B cell (primary cell): ENCODE data around the gene CACNB2.

ENCODE experiments used
- EZH2 ChIP-seq: IDR thresholded peaks from 2 replicates; pipeline ENCODE4 v1.6.1; 2012; ENCODE audit warnings: borderline replicate concordance, low read depth, mild to moderate bottlenecking, moderate library complexity, low read length; ENCODE audit not compliant: insufficient read depth, poor library complexity, severe bottlenecking
- TF ChIP-seq, protein P1 (sequence below): fragments of 200-600 bp; IDR thresholded peaks from one replicate; pipeline ENCODE4 v1.8.0; 2022; ENCODE audit warnings: antibody characterized with exemption, mild to moderate bottlenecking

DNA sequence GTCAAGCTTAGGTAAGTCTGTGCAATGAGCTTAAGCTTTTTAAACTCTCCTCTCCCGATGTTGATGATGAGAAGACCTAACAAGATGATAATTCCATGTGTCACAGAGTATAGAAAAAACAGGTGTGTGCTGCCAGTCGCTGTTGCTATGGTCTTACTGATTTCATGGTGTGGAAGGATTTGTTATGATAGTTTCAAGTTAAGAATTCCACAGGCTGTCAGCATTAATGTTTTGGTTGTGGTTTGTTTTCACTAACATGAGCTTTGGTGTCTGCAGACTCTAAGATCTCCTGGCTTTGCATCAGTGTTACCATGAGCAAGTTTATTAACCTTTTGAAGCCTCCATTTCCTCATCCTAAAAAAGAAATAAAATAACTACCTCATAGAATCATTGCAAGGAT lies 387.5 kb downstream of the CACNB2 start:
- TF ChIP-seq, protein P1, sequence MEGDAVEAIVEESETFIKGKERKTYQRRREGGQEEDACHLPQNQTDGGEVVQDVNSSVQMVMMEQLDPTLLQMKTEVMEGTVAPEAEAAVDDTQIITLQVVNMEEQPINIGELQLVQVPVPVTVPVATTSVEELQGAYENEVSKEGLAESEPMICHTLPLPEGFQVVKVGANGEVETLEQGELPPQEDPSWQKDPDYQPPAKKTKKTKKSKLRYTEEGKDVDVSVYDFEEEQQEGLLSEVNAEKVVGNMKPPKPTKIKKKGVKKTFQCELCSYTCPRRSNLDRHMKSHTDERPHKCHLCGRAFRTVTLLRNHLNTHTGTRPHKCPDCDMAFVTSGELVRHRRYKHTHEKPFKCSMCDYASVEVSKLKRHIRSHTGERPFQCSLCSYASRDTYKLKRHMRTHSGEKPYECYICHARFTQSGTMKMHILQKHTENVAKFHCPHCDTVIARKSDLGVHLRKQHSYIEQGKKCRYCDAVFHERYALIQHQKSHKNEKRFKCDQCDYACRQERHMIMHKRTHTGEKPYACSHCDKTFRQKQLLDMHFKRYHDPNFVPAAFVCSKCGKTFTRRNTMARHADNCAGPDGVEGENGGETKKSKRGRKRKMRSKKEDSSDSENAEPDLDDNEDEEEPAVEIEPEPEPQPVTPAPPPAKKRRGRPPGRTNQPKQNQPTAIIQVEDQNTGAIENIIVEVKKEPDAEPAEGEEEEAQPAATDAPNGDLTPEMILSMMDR: no peak
- TF ChIP-seq EZH2: no peak
